Thoracic aorta (tissue), 2 donors: ENCODE measurements around the gene GALNT10. TPM values are rescaled to one million over a fixed set of nuclear protein-coding genes. Genes with fewer than 3 reads are reported as not detected.

Source experiments
- ATAC-seq: fragments of 150-250 bp; one replicate; pipeline ENCODE4 v1.8.0; 2017; ENCODE audit warnings: low read depth; ENCODE audit not compliant: insufficient number of reproducible peaks, low FRiP score
- DNase-seq: peaks from one replicate; pipeline ENCODE4 v3.0.0-alpha.2; 2020; ENCODE audit warnings: low spot score
- H3K27ac ChIP-seq, 2 donors: fragments of 200-600 bp; sonication (generic); 1 replicate in 1 of 2; 2 replicates in 1 of 2; pipeline ENCODE4 v1.5.1; 2016; ENCODE audit warnings: mild to moderate bottlenecking in 2 of 2, moderate library complexity in 2 of 2
- H3K27me3 ChIP-seq: fragments of 200-600 bp; sonication (generic); replicated peaks from 2 replicates; pipeline ENCODE4 v1.6.0; 2016; ENCODE audit warnings: mild to moderate bottlenecking; ENCODE audit not compliant: insufficient read depth
- H3K36me3 ChIP-seq: fragments of 200-600 bp; sonication (generic); one replicate; pipeline ENCODE4 v1.5.1; 2016
- H3K4me1 ChIP-seq, 2 donors: fragments of 200-600 bp; sonication (generic); 1 replicate in 1 of 2; 2 replicates in 1 of 2; pipeline versions ENCODE4 v1.5.1 to v1.6.0; 2016; ENCODE audit warnings: low read depth in 2 of 2, mild to moderate bottlenecking in 1 of 2; ENCODE audit not compliant: control insufficient read depth in 1 of 2
- H3K4me3 ChIP-seq: fragments of 200-600 bp; sonication (generic); 2 replicates; pipeline ENCODE4 v1.5.1; 2016; ENCODE audit warnings: mild to moderate bottlenecking
- H3K9me3 ChIP-seq: fragments of 200-600 bp; sonication (generic); 2 replicates; pipeline ENCODE4 v1.5.1; 2016
- total RNA-seq, 2 donors: library from RNA; depleted of rRNA; stranded (reverse); fragments of >200 nt; gene quantifications; one replicate each; pipeline versions ENCODE4 v1.1.0 to v1.2.3, GENCODE V29; 2016
- TF ChIP-seq, protein P1 (sequence below): fragments of 200-600 bp; sonication (generic); IDR thresholded peaks from one replicate; pipeline ENCODE4 v1.5.1; 2019; ENCODE audit warnings: antibody characterized with exemption

Gene GALNT10
- total RNA-seq, 2 donors from 2014 or later = 43.0 to 52.7 TPM

- H3K36me3 ChIP-seq = peaks cover 3% of the 10 kb centered on the region
- H3K4me1 ChIP-seq = no peaks in the 10 kb centered on the region
- DNase-seq (no peak), ATAC-seq (no peak)
- TF ChIP-seq, protein P1, sequence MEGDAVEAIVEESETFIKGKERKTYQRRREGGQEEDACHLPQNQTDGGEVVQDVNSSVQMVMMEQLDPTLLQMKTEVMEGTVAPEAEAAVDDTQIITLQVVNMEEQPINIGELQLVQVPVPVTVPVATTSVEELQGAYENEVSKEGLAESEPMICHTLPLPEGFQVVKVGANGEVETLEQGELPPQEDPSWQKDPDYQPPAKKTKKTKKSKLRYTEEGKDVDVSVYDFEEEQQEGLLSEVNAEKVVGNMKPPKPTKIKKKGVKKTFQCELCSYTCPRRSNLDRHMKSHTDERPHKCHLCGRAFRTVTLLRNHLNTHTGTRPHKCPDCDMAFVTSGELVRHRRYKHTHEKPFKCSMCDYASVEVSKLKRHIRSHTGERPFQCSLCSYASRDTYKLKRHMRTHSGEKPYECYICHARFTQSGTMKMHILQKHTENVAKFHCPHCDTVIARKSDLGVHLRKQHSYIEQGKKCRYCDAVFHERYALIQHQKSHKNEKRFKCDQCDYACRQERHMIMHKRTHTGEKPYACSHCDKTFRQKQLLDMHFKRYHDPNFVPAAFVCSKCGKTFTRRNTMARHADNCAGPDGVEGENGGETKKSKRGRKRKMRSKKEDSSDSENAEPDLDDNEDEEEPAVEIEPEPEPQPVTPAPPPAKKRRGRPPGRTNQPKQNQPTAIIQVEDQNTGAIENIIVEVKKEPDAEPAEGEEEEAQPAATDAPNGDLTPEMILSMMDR = no peak
- H3K27ac ChIP-seq = no peak overlapping the region
- no peaks in the 10 kb centered on the region for H3K9me3 ChIP-seq
- no peak overlapping the region for H3K4me3 ChIP-seq
- H3K27me3 ChIP-seq = no peaks in the 10 kb centered on the region
Measured at GRCh38 chr5:154391788-154392187, 201.3 kb downstream of the GALNT10 start.

DNA sequence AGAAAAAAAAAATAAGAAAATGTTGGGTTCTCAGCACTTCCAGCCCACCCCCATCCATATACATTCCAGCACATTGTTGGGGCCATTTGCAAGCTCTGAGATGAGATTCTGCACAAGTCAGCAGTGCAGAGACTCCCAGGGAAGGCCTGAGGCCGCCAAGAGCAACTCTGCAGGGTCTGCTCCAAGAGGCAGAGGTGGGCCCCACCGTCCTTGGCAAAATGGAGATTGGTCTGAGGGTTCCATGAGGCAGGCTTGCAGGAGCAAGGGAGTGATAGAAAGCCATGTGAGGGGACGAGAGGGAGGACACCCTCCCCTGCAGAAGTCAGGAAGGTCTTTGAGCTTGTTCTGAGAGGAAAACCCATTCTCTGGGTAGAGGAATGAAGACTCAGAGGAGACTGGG is 203.3 kb downstream of the GALNT10 start:
- no peak overlapping the region for H3K4me3 ChIP-seq
- TF ChIP-seq, protein P1 = no peak
- no peaks in the 10 kb centered on the region for H3K9me3 ChIP-seq
- DNase-seq (no peak), ATAC-seq (no peak)
- H3K4me1 ChIP-seq = no peaks in the 10 kb centered on the region
- H3K36me3 ChIP-seq = peaks cover 3% of the 10 kb centered on the region
- H3K27ac ChIP-seq = no peak overlapping the region
- no peaks in the 10 kb centered on the region for H3K27me3 ChIP-seq

DNA sequence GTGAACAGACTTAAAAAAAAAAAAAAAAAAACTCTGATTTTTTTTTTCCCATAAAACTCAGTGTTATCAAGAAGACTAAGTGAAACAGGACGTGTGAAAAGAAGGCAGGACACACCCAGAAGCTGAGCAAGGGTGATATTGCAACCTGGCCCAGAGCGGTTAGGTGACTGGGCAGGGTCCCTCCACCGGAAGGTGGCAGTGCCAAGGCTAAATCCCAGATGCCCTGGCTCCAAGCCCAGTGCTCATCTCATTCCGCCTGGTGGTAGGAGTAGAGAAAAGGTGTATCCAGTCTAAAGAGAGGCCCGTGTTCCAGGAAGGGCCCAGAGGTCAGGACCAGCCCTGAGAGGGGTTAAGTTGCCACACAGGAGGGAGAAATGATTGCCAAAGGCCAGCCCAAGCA is 203.8 kb downstream of the GALNT10 start:
- no peak for ATAC-seq

DNA sequence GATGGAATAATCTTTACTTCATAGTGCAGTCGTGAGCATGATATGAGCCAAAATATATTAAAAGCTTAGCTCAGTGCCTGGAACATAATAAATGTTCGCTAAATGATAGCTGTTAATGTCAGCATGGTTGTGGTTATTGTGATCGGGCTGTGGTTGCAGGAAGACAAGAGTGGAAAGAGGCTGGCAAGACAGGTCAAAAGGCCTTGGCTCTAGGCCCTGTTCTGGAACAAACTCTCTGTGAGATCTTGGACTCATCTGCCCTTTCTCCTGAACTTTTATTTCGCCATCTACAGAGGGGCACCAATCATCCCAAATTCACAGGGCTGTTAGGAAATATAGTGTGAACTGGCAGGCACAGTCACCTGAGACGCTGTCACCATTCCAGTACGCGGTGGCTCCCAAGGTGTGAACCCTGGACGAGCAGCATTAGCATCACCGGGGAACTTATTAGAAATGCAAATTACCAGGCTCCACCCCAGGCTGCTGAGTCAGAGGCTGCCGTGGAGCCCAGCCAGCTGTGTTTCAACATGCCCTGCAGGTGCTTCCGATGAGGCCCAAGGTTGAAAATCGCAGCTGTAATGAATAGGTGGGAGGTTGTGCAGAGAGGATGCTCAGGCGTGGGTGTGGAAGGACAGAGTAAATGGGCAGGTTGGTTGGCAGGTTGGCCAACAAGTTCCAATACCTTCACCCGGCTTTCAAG is 205.0 kb downstream of the GALNT10 start:
- Histone ChIP-seq H3K36me3 (peaks cover 2% of the 10 kb centered on the region), H3K4me3 (no peak overlapping the region), H3K27me3 (no peaks in the 10 kb centered on the region), H3K27ac (no peak overlapping the region), H3K9me3 (no peaks in the 10 kb centered on the region), H3K4me1 (no peaks in the 10 kb centered on the region)
- ATAC-seq (no peak), DNase-seq (no peak)
- TF ChIP-seq, protein P1 = no peak

More for the DNA sequence above, 203.8 kb downstream of the GALNT10 start:
- Histone ChIP-seq H3K9me3 (no peaks in the 10 kb centered on the region), H3K4me3 (no peak overlapping the region), H3K4me1 (no peaks in the 10 kb centered on the region), H3K27me3 (no peaks in the 10 kb centered on the region), H3K27ac (no peak overlapping the region), H3K36me3 (peaks cover 3% of the 10 kb centered on the region)
- TF ChIP-seq, protein P1 = no peak
- DNase-seq = no peak

DNA sequence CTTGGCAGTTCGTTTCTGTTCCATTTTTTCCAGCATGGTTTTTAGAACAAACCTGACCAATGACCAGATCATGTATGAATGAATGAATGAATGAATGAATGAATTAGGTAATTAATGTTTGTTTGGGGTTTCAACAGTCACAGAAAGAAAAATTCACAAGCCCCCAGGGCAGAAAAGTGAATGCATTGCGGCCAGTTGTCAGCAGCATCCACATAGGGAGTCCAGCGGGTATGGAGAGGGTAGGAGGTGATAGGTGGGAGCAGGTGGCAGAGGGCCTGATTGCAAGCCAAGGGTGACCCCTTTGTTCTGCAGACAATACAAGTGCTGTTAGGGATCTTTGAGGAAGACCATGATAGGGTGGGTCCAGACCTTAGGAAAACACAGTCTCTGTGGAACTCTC is 205.6 kb downstream of the GALNT10 start:
- Histone ChIP-seq H3K27me3 (no peaks in the 10 kb centered on the region), H3K4me3 (no peak overlapping the region), H3K9me3 (no peaks in the 10 kb centered on the region), H3K4me1 (no peaks in the 10 kb centered on the region), H3K36me3 (no peaks in the 10 kb centered on the region), H3K27ac (no peak overlapping the region)
- TF ChIP-seq, protein P1 = no peak
- ATAC-seq = no peak
- no peak for DNase-seq
